Naive thymus-derived CD4-positive, alpha-beta T cell (primary cell): ENCODE results near the gene EID3. TPM values are rescaled to one million over a fixed set of nuclear protein-coding genes. Genes with fewer than 3 reads are reported as not detected.
"Not testable (repeated sequence)": the region's sequence is repeated elsewhere in the genome, so short reads cannot be mapped to it uniquely, and the experiment has no call there.

Experiments used
- ATAC-seq: fragments of 150-1000 bp; cut with Tn5 transposase; 2 replicates; pipeline ENCODE4 v1.10.0; 2021; ENCODE audit warnings: mild to moderate bottlenecking, moderate library complexity
- CTCF ChIA-PET: fragments of 350-600 bp; sonication (Branson Sonifier 250); formaldehyde crosslinking; loops from one replicate; lab custom pipeline; 2021; ENCODE audit warnings: antibody characterized with exemption; lab: Charles Lee
- POLR2A ChIA-PET: fragments of 350-600 bp; sonication (Branson Sonifier 250); formaldehyde crosslinking; loops from one replicate; lab custom pipeline; 2021; ENCODE audit warnings: antibody characterized with exemption, inconsistent platforms; lab: Charles Lee
- DNase-seq, 9 donors: peaks; one replicate each; pipeline versions ENCODE4 v3.0.0 to v3.0.0-alpha.2; 2020 to 2022; ENCODE audit warnings: mixed read lengths in 1 of 9
- H3K27ac ChIP-seq: one replicate; pipeline ENCODE4 v1.7.0; 2013; ENCODE audit warnings: mild to moderate bottlenecking, low read depth, low read length, moderate library complexity
- H3K27me3 ChIP-seq, 2 donors: one replicate each; pipeline ENCODE4 v1.7.0; 2013; ENCODE audit warnings: low read length in 2 of 2, mild to moderate bottlenecking in 2 of 2, moderate library complexity in 2 of 2; ENCODE audit not compliant: control insufficient read depth in 2 of 2, insufficient read depth in 2 of 2
- H3K36me3 ChIP-seq, 3 experiments: 1 replicate in 2 of 3; 2 replicates in 1 of 3; pipeline ENCODE4 v1.7.0; 2013; ENCODE audit warnings: low read length in 3 of 3, mild to moderate bottlenecking in 3 of 3, moderate library complexity in 1 of 3; ENCODE audit not compliant: insufficient read depth in 3 of 3, control insufficient read depth in 2 of 3
- H3K4me1 ChIP-seq, 2 donors: one replicate each; pipeline ENCODE4 v1.7.0; 2013; ENCODE audit warnings: low read length in 2 of 2, mild to moderate bottlenecking in 2 of 2, moderate library complexity in 1 of 2; ENCODE audit not compliant: control insufficient read depth in 2 of 2, insufficient read depth in 2 of 2
- H3K4me3 ChIP-seq: 2 replicates; pipeline ENCODE4 v1.7.0; 2013; ENCODE audit warnings: mild to moderate bottlenecking, low read length
- H3K9me3 ChIP-seq, 3 experiments: 1 replicate in 2 of 3; 2 replicates in 1 of 3; pipeline ENCODE4 v1.7.0; 2013; ENCODE audit warnings: low read length in 3 of 3; ENCODE audit not compliant: control insufficient read depth in 2 of 3
- H3K27ac Mint-ChIP-seq, 9 donors: one replicate each; pipeline ENCODE4 v1.8.0; 2020 to 2022; ENCODE audit warnings: mixed read lengths in 9 of 9, mild to moderate bottlenecking in 8 of 9, moderate library complexity in 5 of 9, inconsistent platforms in 2 of 9
- H3K27me3 Mint-ChIP-seq, 5 donors: one replicate each; pipeline ENCODE4 v1.8.0; 2021 to 2022; ENCODE audit warnings: mixed read lengths in 5 of 5, mild to moderate bottlenecking in 1 of 5
- H3K36me3 Mint-ChIP-seq, 5 donors: one replicate each; pipeline ENCODE4 v1.8.0; 2020 to 2022; ENCODE audit warnings: mixed read lengths in 5 of 5, mild to moderate bottlenecking in 3 of 5, inconsistent platforms in 1 of 5
- H3K4me1 Mint-ChIP-seq, 7 donors: one replicate each; pipeline ENCODE4 v1.8.0; 2020 to 2022; ENCODE audit warnings: mixed read lengths in 7 of 7, mild to moderate bottlenecking in 3 of 7, inconsistent platforms in 1 of 7
- H3K4me3 Mint-ChIP-seq, 10 donors: one replicate each; pipeline ENCODE4 v1.8.0; 2020 to 2022; ENCODE audit warnings: mild to moderate bottlenecking in 10 of 10, mixed read lengths in 10 of 10, moderate library complexity in 6 of 10, inconsistent platforms in 2 of 10
- H3K9me3 Mint-ChIP-seq, 11 donors: one replicate each; pipeline ENCODE4 v1.8.0; 2020 to 2022; ENCODE audit warnings: mixed read lengths in 11 of 11, mild to moderate bottlenecking in 4 of 11, inconsistent platforms in 1 of 11, moderate library complexity in 1 of 11
- intact Hi-C, 2 donors: fragments of 100-400 bp; cut with micrococcal nuclease; formaldehyde crosslinking; loops; one replicate each; pipeline ENCODE4 v1.15.1; 2023
- polyA plus RNA-seq, 2 donors: library from polyadenylated mRNA; unstranded; fragments of 300-500 nt; fragmentation: Illumina TruSeq; gene quantifications; one replicate each; pipeline ENCODE4 v1.2.3, GENCODE V29; 2021
- total RNA-seq, 6 experiments: library from RNA in 5 of 6; stranded (reverse) in 5 of 6; gene quantifications; 1 replicate in 5 of 6; 2 replicates in 1 of 6; pipeline ENCODE4 v1.2.3 and lab custom pipeline; 2021 to 2026

EID3 gene
- total RNA-seq (10 to 100 TPM in 3 of 5 experiments, 1 to 10 TPM in 2; 8.2 to 11.8 (median 10.4) TPM), polyA plus RNA-seq (10 to 100 TPM; 14.4 to 16.3 TPM), total RNA-seq (lab: John Stamatoyannopoulos, UW) (11.4 reads per million, percentile 38 among the genes with 10 or more reads in this experiment)

- peaks cover 7 to 24% of the 10 kb centered on the region in 2 donors for H3K4me1 ChIP-seq
- H3K9me3 Mint-ChIP-seq = no peaks in the 10 kb centered on the region
- DNase-seq (peak; percentile 86 to 96 (median 91)), ATAC-seq (peak; percentile 99)
- H3K27me3 ChIP-seq = no peaks in the 10 kb centered on the region
- H3K36me3 ChIP-seq = no peaks in the 10 kb centered on the region
- H3K4me3 ChIP-seq = peak within 1 kb of the TSS; percentile 56
- peaks cover 35 to 72% (median 56%) of the 10 kb centered on the region in 7 donors for H3K4me1 Mint-ChIP-seq
- POLR2A ChIA-PET = interaction anchor here (0.8 to 4.0 kb wide), 6 partner anchors 9 to 374 kb away, joined by 4 to 66 read pairs (median 4); partner anchors contain the start of genes HSP90B1 and TXNRD1
- no peaks in the 10 kb centered on the region for H3K9me3 ChIP-seq
- CTCF ChIA-PET = interaction anchor here (0.7 to 1.6 kb wide), 5 partner anchors 13 to 88 kb away, joined by 3 to 7 read pairs (median 4); partner anchors contain the start of gene TXNRD1
- no peaks in the 10 kb centered on the region for H3K27me3 Mint-ChIP-seq
- intact Hi-C loops = loop anchor here (1.0 to 5.0 kb wide), 14 partner anchors 15 to 1999 kb away; partner anchors contain the start of genes NFYB (in 2 of the 2), TXNRD1 (in 2 of the 2), WASHC4 (in 2 of the 2) and C12orf75 (in 1 of the 2)
- H3K27ac ChIP-seq = peak within 1 kb of the TSS; percentile 84
- H3K27ac Mint-ChIP-seq = peak within 1 kb of the TSS; percentile 91 to 99 (median 97)
- peaks cover 0 to 16% (median 3%) of the 10 kb centered on the region in 5 donors for H3K36me3 Mint-ChIP-seq
- H3K4me3 Mint-ChIP-seq = peak within 1 kb of the TSS; percentile 87 to 99 (median 96)
Measured at GRCh38 chr12:104303538-104304151, at the start of gene EID3. Gene EID3, plus strand, starts transcription at chr12:104303739. Its CDS starts 196 bp downstream, at chr12:104303935.

GRCh38 chr12:104257913-104258472 is 45.5 kb upstream of the EID3 start:
- Mint-ChIP-seq H3K4me3 (no peak overlapping the region), H3K9me3 (peaks cover 0 to 1% (median 0%) of the 10 kb centered on the region in 11 donors), H3K4me1 (no peaks in the 10 kb centered on the region), H3K27ac (peak overlapping the region in 1 of 9 donors; percentile 63), H3K36me3 (no peaks in the 10 kb centered on the region), H3K27me3 (peaks cover 0 to 4% (median 0%) of the 10 kb centered on the region in 5 donors)
- H3K9me3 ChIP-seq = no peaks in the 10 kb centered on the region
- no peaks in the 10 kb centered on the region for H3K36me3 ChIP-seq
- no peak for ATAC-seq
- no peaks in the 10 kb centered on the region for H3K4me1 ChIP-seq
- H3K27me3 ChIP-seq = no peaks in the 10 kb centered on the region
- CTCF ChIA-PET = interaction anchor here (0.6 to 1.3 kb wide), 2 partner anchors 20 to 256 kb away, joined by 4 read pairs; no protein-coding TSS in a partner anchor
- DNase-seq = no peak
- POLR2A ChIA-PET = no interaction called here
- H3K27ac ChIP-seq = no peak overlapping the region
- no peak overlapping the region for H3K4me3 ChIP-seq
- intact Hi-C loops = no loop called here

- POLR2A ChIA-PET = no interaction called here
- intact Hi-C loops = no loop called here
- CTCF ChIA-PET = interaction anchor here (0.6 to 1.3 kb wide), 2 partner anchors 20 to 256 kb away, joined by 4 read pairs; no protein-coding TSS in a partner anchor
- no peaks in the 10 kb centered on the region for H3K36me3 Mint-ChIP-seq
- H3K27me3 Mint-ChIP-seq = peaks cover 0 to 4% (median 0%) of the 10 kb centered on the region in 5 donors
- no peak overlapping the region for H3K4me3 ChIP-seq
- no peak overlapping the region for H3K4me3 Mint-ChIP-seq
- DNase-seq (no peak), ATAC-seq (no peak)
- peaks cover 0 to 1% (median 0%) of the 10 kb centered on the region in 11 donors for H3K9me3 Mint-ChIP-seq
- H3K27me3 ChIP-seq = no peaks in the 10 kb centered on the region
- H3K9me3 ChIP-seq = no peaks in the 10 kb centered on the region
- no peaks in the 10 kb centered on the region for H3K4me1 Mint-ChIP-seq
- H3K27ac ChIP-seq = no peak overlapping the region
- no peaks in the 10 kb centered on the region for H3K36me3 ChIP-seq
- no peak overlapping the region for H3K27ac Mint-ChIP-seq
- H3K4me1 ChIP-seq = no peaks in the 10 kb centered on the region
Measured at GRCh38 chr12:104258476-104259067, 45.0 kb upstream of the EID3 start.

GRCh38 chr12:104263026-104263425 is 40.5 kb upstream of the EID3 start:
- POLR2A ChIA-PET = no interaction called here
- H3K27me3 Mint-ChIP-seq = no peaks in the 10 kb centered on the region
- no peaks in the 10 kb centered on the region for H3K36me3 Mint-ChIP-seq

GRCh38 chr12:104263580-104264358 is 39.8 kb upstream of the EID3 start:
- intact Hi-C loops = no loop called here
- Mint-ChIP-seq H3K4me3 (no peak overlapping the region), H3K27me3 (no peaks in the 10 kb centered on the region), H3K27ac (no peak overlapping the region), H3K36me3 (no peaks in the 10 kb centered on the region), H3K4me1 (no peaks in the 10 kb centered on the region), H3K9me3 (no peaks in the 10 kb centered on the region)
- no peaks in the 10 kb centered on the region for H3K9me3 ChIP-seq
- no peak overlapping the region for H3K4me3 ChIP-seq
- H3K27me3 ChIP-seq = no peaks in the 10 kb centered on the region
- no peaks in the 10 kb centered on the region for H3K4me1 ChIP-seq
- H3K27ac ChIP-seq = no peak overlapping the region
- ATAC-seq (no peak), DNase-seq (no peak)
- ChIA-PET POLR2A (no interaction called here), CTCF (no interaction called here)
- H3K36me3 ChIP-seq = no peaks in the 10 kb centered on the region

More at GRCh38 chr12:104263026-104263425, 40.5 kb upstream of the EID3 start:
- Histone ChIP-seq H3K4me3 (no peak overlapping the region), H3K27me3 (no peaks in the 10 kb centered on the region), H3K4me1 (no peaks in the 10 kb centered on the region), H3K36me3 (no peaks in the 10 kb centered on the region), H3K9me3 (no peaks in the 10 kb centered on the region), H3K27ac (no peak overlapping the region)
- DNase-seq (no peak), ATAC-seq (no peak)
- Mint-ChIP-seq H3K4me3 (no peak overlapping the region), H3K9me3 (peaks cover 0 to 1% (median 0%) of the 10 kb centered on the region in 11 donors), H3K27ac (no peak overlapping the region), H3K4me1 (no peaks in the 10 kb centered on the region)
- intact Hi-C loops = no loop called here
- CTCF ChIA-PET = no interaction called here

- H3K4me1 Mint-ChIP-seq, H3K9me3 ChIP-seq, CTCF ChIA-PET, POLR2A ChIA-PET, H3K9me3 Mint-ChIP-seq, H3K4me3 Mint-ChIP-seq, H3K36me3 Mint-ChIP-seq, H3K4me3 ChIP-seq, intact Hi-C loops, H3K27ac ChIP-seq, H3K27me3 Mint-ChIP-seq, H3K4me1 ChIP-seq, H3K27ac Mint-ChIP-seq, H3K36me3 ChIP-seq, H3K27me3 ChIP-seq, DNase-seq, ATAC-seq: not testable (repeated sequence)
Measured at GRCh38 chr12:104265436-104265835, 38.1 kb upstream of the EID3 start.
